Raji (cell line): Measurements from ENCODE around the gene SETBP1.

Source experiments
- POLR2A ChIP-seq: IDR thresholded peaks from 2 replicates; pipeline ENCODE4 v1.6.1; 2011; ENCODE audit warnings: low read depth, low read length, control low read depth; ENCODE audit not compliant: insufficient read depth

SETBP1 gene

GRCh38 chr18:44944461-44944860 lies 263.8 kb downstream of the SETBP1 start:
- no peak for TF ChIP-seq POLR2A

GRCh38 chr18:44945888-44946401 lies 265.3 kb downstream of the SETBP1 start:
- no peak for TF ChIP-seq POLR2A

GRCh38 chr18:44946529-44947113 lies 265.9 kb downstream of the SETBP1 start:
- no peak for TF ChIP-seq POLR2A

- no peak for TF ChIP-seq POLR2A
These were observed 269.3 kb downstream of the SETBP1 start for GRCh38 chr18:44949967-44950366.

GRCh38 chr18:44950685-44951195 lies 270.1 kb downstream of the SETBP1 start:
- no peak for TF ChIP-seq POLR2A

- no peak for TF ChIP-seq POLR2A
These were observed 271.1 kb downstream of the SETBP1 start for GRCh38 chr18:44951748-44952147.

- no peak for TF ChIP-seq POLR2A
These were observed 273.6 kb downstream of the SETBP1 start for GRCh38 chr18:44954257-44954656.

GRCh38 chr18:44955825-44956224 lies 275.1 kb downstream of the SETBP1 start:
- no peak for TF ChIP-seq POLR2A

- TF ChIP-seq POLR2A: no peak
These were observed 276.3 kb downstream of the SETBP1 start for GRCh38 chr18:44957025-44957424.

GRCh38 chr18:44957461-44957860 lies 276.8 kb downstream of the SETBP1 start:
- no peak for TF ChIP-seq POLR2A

GRCh38 chr18:44958040-44958439 lies 277.4 kb downstream of the SETBP1 start:
- TF ChIP-seq POLR2A: no peak

- TF ChIP-seq POLR2A: no peak
These were observed 277.8 kb downstream of the SETBP1 start for GRCh38 chr18:44958455-44958854.

- TF ChIP-seq POLR2A: no peak
These were observed 278.3 kb downstream of the SETBP1 start for GRCh38 chr18:44959013-44959412.

- no peak for TF ChIP-seq POLR2A
These were observed 279.9 kb downstream of the SETBP1 start for GRCh38 chr18:44960580-44960979.

GRCh38 chr18:44961288-44961995 lies 280.8 kb downstream of the SETBP1 start:
- no peak for TF ChIP-seq POLR2A

GRCh38 chr18:44967599-44967998 lies 286.9 kb downstream of the SETBP1 start:
- no peak for TF ChIP-seq POLR2A
